Loucy (cell line): ENCODE data around the gene PREPL.

Experiments used
- H2AFZ ChIP-seq: fragments of 200-600 bp; sonication (generic); 2 replicates; pipeline ENCODE4 v1.6.0; 2016; ENCODE audit warnings: antibody characterized with exemption, mild to moderate bottlenecking, low read length, moderate library complexity
- H3F3A ChIP-seq: fragments of 200-600 bp; 2 replicates; pipeline ENCODE4 v1.6.0; 2016; ENCODE audit warnings: antibody characterized with exemption, low read depth, mild to moderate bottlenecking
- H3K27me3 ChIP-seq: fragments of 200-600 bp; sonication (generic); 2 replicates; pipeline ENCODE4 v1.6.1; 2014; ENCODE audit warnings: low read length, mild to moderate bottlenecking; ENCODE audit not compliant: insufficient read depth, poor library complexity, severe bottlenecking
- H3K36me3 ChIP-seq: fragments of 200-600 bp; sonication (generic); 2 replicates; pipeline ENCODE4 v1.6.1; 2016; ENCODE audit warnings: low read length; ENCODE audit not compliant: insufficient read depth
- H3K4me1 ChIP-seq: fragments of 200-600 bp; sonication (generic); 2 replicates; pipeline ENCODE4 v1.5.1; 2014; ENCODE audit warnings: low read length, mild to moderate bottlenecking; ENCODE audit not compliant: insufficient read depth, poor library complexity, severe bottlenecking
- H3K4me2 ChIP-seq: fragments of 200-600 bp; sonication (generic); 2 replicates; pipeline ENCODE4 v1.6.0; 2014; ENCODE audit warnings: antibody characterized with exemption, low read length, low read depth, mild to moderate bottlenecking; ENCODE audit not compliant: poor library complexity, severe bottlenecking
- H3K4me3 ChIP-seq: fragments of 200-600 bp; sonication (generic); 2 replicates; pipeline ENCODE4 v1.5.1; 2014; ENCODE audit warnings: low read length, mild to moderate bottlenecking, mixed read lengths; ENCODE audit not compliant: poor library complexity, severe bottlenecking
- H3K79me2 ChIP-seq: fragments of 200-600 bp; sonication (generic); 2 replicates; pipeline ENCODE4 v1.6.1; 2014; ENCODE audit warnings: low read length; ENCODE audit not compliant: insufficient read depth
- H3K9ac ChIP-seq: fragments of 200-600 bp; sonication (generic); 2 replicates; pipeline ENCODE4 v1.6.0; 2014; ENCODE audit warnings: mild to moderate bottlenecking, low read depth, low read length, moderate library complexity; ENCODE audit not compliant: poor library complexity, severe bottlenecking
- H3K9me2 ChIP-seq: fragments of 200-600 bp; sonication (generic); replicated peaks from 2 replicates; pipeline ENCODE4 v1.6.1; 2016; ENCODE audit warnings: low read depth, low read length, mixed read lengths
- H3K9me3 ChIP-seq: fragments of 200-600 bp; sonication (generic); 2 replicates; pipeline ENCODE4 v1.6.1; 2014; ENCODE audit warnings: mild to moderate bottlenecking, antibody characterized with exemption, low read length, low read depth; ENCODE audit not compliant: insufficient read depth
- H4K20me1 ChIP-seq: fragments of 200-600 bp; sonication (generic); 2 replicates; pipeline ENCODE4 v1.6.0; 2014; ENCODE audit warnings: antibody characterized with exemption, low read length, mild to moderate bottlenecking; ENCODE audit not compliant: insufficient read depth, poor library complexity, severe bottlenecking
- EZH2phosphoT487 ChIP-seq: fragments of 200-600 bp; IDR thresholded peaks from 2 replicates; pipeline ENCODE4 v1.6.1; 2018; ENCODE audit warnings: antibody characterized with exemption, mild to moderate bottlenecking, moderate library complexity, borderline replicate concordance
- TF ChIP-seq, protein P1 (sequence below): fragments of 200-600 bp; sonication (generic); conservative IDR thresholded peaks from 2 replicates; pipeline ENCODE4 v1.5.1; 2014; ENCODE audit warnings: mild to moderate bottlenecking, antibody characterized with exemption, low read length

Gene PREPL

DNA sequence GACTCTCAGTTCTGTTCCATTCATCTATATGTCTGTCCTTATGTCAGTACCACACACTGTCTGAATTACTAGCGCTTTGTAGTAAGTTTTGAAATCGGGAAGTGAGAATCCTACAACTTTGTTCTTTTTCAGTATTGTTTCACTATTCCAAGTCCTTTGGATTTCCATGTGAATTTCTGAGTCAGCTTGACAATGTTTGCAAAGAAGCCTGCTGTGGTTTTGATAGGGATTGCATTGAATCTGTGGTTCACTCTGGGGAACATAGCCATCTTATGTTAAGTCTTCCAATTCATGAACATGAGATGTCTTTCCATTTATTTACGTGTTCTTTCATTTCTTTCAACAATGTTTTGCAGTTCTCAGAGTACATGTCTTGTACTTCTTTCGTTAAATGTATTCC lies 71.0 kb downstream of the PREPL start:
- TF ChIP-seq, protein P1, sequence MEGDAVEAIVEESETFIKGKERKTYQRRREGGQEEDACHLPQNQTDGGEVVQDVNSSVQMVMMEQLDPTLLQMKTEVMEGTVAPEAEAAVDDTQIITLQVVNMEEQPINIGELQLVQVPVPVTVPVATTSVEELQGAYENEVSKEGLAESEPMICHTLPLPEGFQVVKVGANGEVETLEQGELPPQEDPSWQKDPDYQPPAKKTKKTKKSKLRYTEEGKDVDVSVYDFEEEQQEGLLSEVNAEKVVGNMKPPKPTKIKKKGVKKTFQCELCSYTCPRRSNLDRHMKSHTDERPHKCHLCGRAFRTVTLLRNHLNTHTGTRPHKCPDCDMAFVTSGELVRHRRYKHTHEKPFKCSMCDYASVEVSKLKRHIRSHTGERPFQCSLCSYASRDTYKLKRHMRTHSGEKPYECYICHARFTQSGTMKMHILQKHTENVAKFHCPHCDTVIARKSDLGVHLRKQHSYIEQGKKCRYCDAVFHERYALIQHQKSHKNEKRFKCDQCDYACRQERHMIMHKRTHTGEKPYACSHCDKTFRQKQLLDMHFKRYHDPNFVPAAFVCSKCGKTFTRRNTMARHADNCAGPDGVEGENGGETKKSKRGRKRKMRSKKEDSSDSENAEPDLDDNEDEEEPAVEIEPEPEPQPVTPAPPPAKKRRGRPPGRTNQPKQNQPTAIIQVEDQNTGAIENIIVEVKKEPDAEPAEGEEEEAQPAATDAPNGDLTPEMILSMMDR = no peak
- no peak for TF ChIP-seq EZH2phosphoT487
- H3K4me2 ChIP-seq = no peak overlapping the region
- H3K4me1 ChIP-seq = no peaks in the 10 kb centered on the region

GRCh38 chr2:44286884-44287638 lies 74.2 kb downstream of the PREPL start:
- Histone ChIP-seq H3K79me2 (no peaks in the 10 kb centered on the region), H3K9me2 (no peaks in the 10 kb centered on the region), H3K9me3 (no peaks in the 10 kb centered on the region), H2AFZ (no peak overlapping the region), H4K20me1 (no peaks in the 10 kb centered on the region), H3F3A (no peaks in the 10 kb centered on the region), H3K9ac (no peak overlapping the region), H3K4me2 (no peak overlapping the region), H3K27me3 (no peaks in the 10 kb centered on the region), H3K36me3 (no peaks in the 10 kb centered on the region), H3K4me1 (no peaks in the 10 kb centered on the region), H3K4me3 (no peak overlapping the region)
- TF ChIP-seq, protein P1 = no peak
- TF ChIP-seq EZH2phosphoT487 = no peak

More for the DNA sequence above, 71.0 kb downstream of the PREPL start:
- no peaks in the 10 kb centered on the region for H3K9me3 ChIP-seq
- H4K20me1 ChIP-seq = no peaks in the 10 kb centered on the region
- H3K4me3 ChIP-seq = no peak overlapping the region
- H3K36me3 ChIP-seq = no peaks in the 10 kb centered on the region
- no peak overlapping the region for H3K9ac ChIP-seq
- H3K27me3 ChIP-seq = no peaks in the 10 kb centered on the region
- H3F3A ChIP-seq = no peaks in the 10 kb centered on the region
- H3K9me2 ChIP-seq = no peaks in the 10 kb centered on the region
- no peaks in the 10 kb centered on the region for H3K79me2 ChIP-seq
- H2AFZ ChIP-seq = no peak overlapping the region

GRCh38 chr2:44286119-44286883 lies 75.0 kb downstream of the PREPL start:
- Histone ChIP-seq H3K4me3 (no peak overlapping the region), H4K20me1 (no peaks in the 10 kb centered on the region), H3K27me3 (no peaks in the 10 kb centered on the region), H3K36me3 (no peaks in the 10 kb centered on the region), H3K4me1 (no peaks in the 10 kb centered on the region), H2AFZ (no peak overlapping the region), H3K9me2 (no peaks in the 10 kb centered on the region), H3K4me2 (no peak overlapping the region), H3K9ac (no peak overlapping the region), H3F3A (no peaks in the 10 kb centered on the region), H3K9me3 (no peaks in the 10 kb centered on the region), H3K79me2 (no peaks in the 10 kb centered on the region)
- no peak for TF ChIP-seq EZH2phosphoT487
